IMR-90 (cell line): ENCODE data around the gene RAPGEF1. TPM values are rescaled to one million over a fixed set of nuclear protein-coding genes. Genes with fewer than 3 reads are reported as not detected.

Source experiments
- ATAC-seq: fragments of 200-7000 bp; cut with Tn5 transposase; 2 replicates; pipeline ENCODE4 v1.9.1; 2020; ENCODE audit warnings: low read depth, mild to moderate bottlenecking, moderate library complexity
- BruUV-seq: library from RNA; stranded (reverse); fragments of 400-500 nt; replicated peaks from 2 replicates; lab custom pipeline; 2021; lab: Mats Ljungman, UMichigan
- CTCF ChIA-PET: fragments of 300-600 bp; formaldehyde crosslinking; extraction: SDS; loops from one replicate; lab custom pipeline; 2021; ENCODE audit warnings: antibody characterized with exemption; lab: Yijun Ruan, JAX
- POLR2A ChIA-PET: fragments of 300-600 bp; sonication (Branson Sonifier 250); formaldehyde crosslinking; loops from one replicate; lab custom pipeline; 2022; ENCODE audit warnings: antibody characterized with exemption; ENCODE audit not compliant: unreplicated experiment; lab: Charles Lee
- DNase-seq: peaks from one replicate; pipeline ENCODE4 v3.0.0; 2013
- H2AFZ ChIP-seq: replicated peaks from 2 replicates; pipeline ENCODE3; 2013; ENCODE audit warnings: low read length, mild to moderate bottlenecking; ENCODE audit not compliant: poor library complexity
- H2AK5ac ChIP-seq: 2 replicates; pipeline ENCODE4 v1.6.1; 2013; ENCODE audit warnings: low read depth, low read length, inconsistent platforms
- H2AK9ac ChIP-seq: replicated peaks from 2 replicates; pipeline ENCODE3; 2013; ENCODE audit warnings: mild to moderate bottlenecking, low read depth, low read length, moderate library complexity; ENCODE audit not compliant: poor library complexity
- H2BK120ac ChIP-seq: 2 replicates; pipeline ENCODE4 v1.6.1; 2013; ENCODE audit warnings: low read depth, low read length, inconsistent platforms
- H2BK15ac ChIP-seq: 3 replicates; pipeline ENCODE4 v1.6.1; 2013; ENCODE audit warnings: low read depth, low read length, inconsistent platforms
- H2BK20ac ChIP-seq: 2 replicates; pipeline ENCODE4 v1.6.1; 2013; ENCODE audit warnings: low read depth, mild to moderate bottlenecking, inconsistent platforms, low read length, moderate library complexity
- H2BK5ac ChIP-seq: 2 replicates; pipeline ENCODE4 v1.6.1; 2013; ENCODE audit warnings: mild to moderate bottlenecking, low read depth, low read length, inconsistent platforms; ENCODE audit not compliant: poor library complexity, severe bottlenecking
- H3K14ac ChIP-seq: replicated peaks from 2 replicates; pipeline ENCODE4 v1.6.1; 2013; ENCODE audit warnings: low read depth, low read length, inconsistent platforms
- H3K18ac ChIP-seq: 2 replicates; pipeline ENCODE4 v1.6.1; 2013; ENCODE audit warnings: low read depth, low read length, control low read depth
- H3K23ac ChIP-seq: 2 replicates; pipeline ENCODE4 v1.6.1; 2013; ENCODE audit warnings: low read depth, low read length, inconsistent platforms
- H3K27ac ChIP-seq: 2 replicates; pipeline ENCODE4 v1.5.1; 2013; ENCODE audit warnings: mild to moderate bottlenecking, control low read depth, low read length; ENCODE audit not compliant: insufficient read depth
- H3K27me3 ChIP-seq: 2 replicates; pipeline ENCODE4 v1.6.1; 2013; ENCODE audit warnings: low read length; ENCODE audit not compliant: control insufficient read depth, insufficient read depth
- H3K36me3 ChIP-seq: 2 replicates; pipeline ENCODE4 v1.6.1; 2013; ENCODE audit warnings: low read length, mixed read lengths; ENCODE audit not compliant: control insufficient read depth, insufficient read depth
- H3K4ac ChIP-seq: 2 replicates; pipeline ENCODE4 v1.6.1; 2013; ENCODE audit warnings: low read depth, low read length, inconsistent platforms
- H3K4me1 ChIP-seq: 2 replicates; pipeline ENCODE4 v1.6.1; 2013; ENCODE audit warnings: low read length, mixed read lengths; ENCODE audit not compliant: control insufficient read depth, insufficient read depth
- H3K4me2 ChIP-seq: 2 replicates; pipeline ENCODE4 v1.6.1; 2013; ENCODE audit warnings: low read depth, mild to moderate bottlenecking, control low read depth, low read length, moderate library complexity
- H3K4me3 ChIP-seq: 2 replicates; pipeline ENCODE4 v1.5.1; 2013; ENCODE audit warnings: low read depth, mild to moderate bottlenecking, control low read depth, low read length, moderate library complexity; ENCODE audit not compliant: insufficient read depth
- H3K56ac ChIP-seq: 2 replicates; pipeline ENCODE4 v1.6.1; 2013; ENCODE audit warnings: low read length, inconsistent platforms; ENCODE audit not compliant: insufficient read depth; ENCODE audit errors: extremely low read depth
- H3K79me1 ChIP-seq, 2 experiments: 2 replicates each; pipeline ENCODE4 v1.6.1; 2013; ENCODE audit warnings: low read length in 2 of 2, inconsistent platforms in 1 of 2, low read depth in 1 of 2
- H3K9ac ChIP-seq: 2 replicates; pipeline ENCODE4 v1.6.1; 2013; ENCODE audit warnings: low read depth, low read length, control low read depth
- H3K9me1 ChIP-seq: 2 replicates; pipeline ENCODE4 v1.6.1; 2013; ENCODE audit warnings: low read length, inconsistent platforms; ENCODE audit not compliant: insufficient read depth
- H3K9me3 ChIP-seq: 2 replicates; pipeline ENCODE4 v1.6.1; 2013; ENCODE audit warnings: low read length; ENCODE audit not compliant: control insufficient read depth, insufficient read depth
- H4K20me1 ChIP-seq: 2 replicates; pipeline ENCODE4 v1.6.1; 2013; ENCODE audit warnings: low read length, inconsistent platforms; ENCODE audit not compliant: insufficient read depth
- H4K5ac ChIP-seq: 2 replicates; pipeline ENCODE4 v1.6.1; 2013; ENCODE audit warnings: mild to moderate bottlenecking, low read depth, low read length, control low read depth
- H4K8ac ChIP-seq, 2 experiments: 2 replicates each; pipeline ENCODE4 v1.6.1; 2013; ENCODE audit warnings: low read depth in 2 of 2, low read length in 2 of 2, control low read depth in 1 of 2, inconsistent platforms in 1 of 2
- H4K91ac ChIP-seq: 2 replicates; pipeline ENCODE4 v1.6.1; 2013; ENCODE audit warnings: low read depth, low read length, inconsistent platforms; ENCODE audit not compliant: insufficient read depth
- CTCF ChIP-seq: conservative IDR thresholded peaks from 2 replicates; pipeline ENCODE4 v1.5.1; 2012; ENCODE audit warnings: mild to moderate bottlenecking, low read depth, low read length, improper control_type of control experiment
- ELK1 ChIP-seq: fragments of 150-350 bp; IDR thresholded peaks from 2 replicates; pipeline ENCODE4 v1.6.1; 2016; ENCODE audit warnings: low read depth, mild to moderate bottlenecking, low read length, moderate library complexity, borderline replicate concordance
- FOS ChIP-seq: fragments of 150-350 bp; IDR thresholded peaks from 2 replicates; pipeline ENCODE4 v1.6.1; 2016; ENCODE audit warnings: low read depth, low read length
- MAFK ChIP-seq: IDR thresholded peaks from 2 replicates; pipeline ENCODE4 v1.6.1; 2012; ENCODE audit warnings: low read depth, low read length, improper control_type of control experiment
- MAZ ChIP-seq: IDR thresholded peaks from 2 replicates; pipeline ENCODE4 v1.6.1; 2012; ENCODE audit warnings: low read depth, mild to moderate bottlenecking, low read length, improper control_type of control experiment, moderate library complexity, borderline replicate concordance
- NFE2L2 ChIP-seq: fragments of 150-350 bp; IDR thresholded peaks from 2 replicates; pipeline ENCODE4 v1.6.1; 2016; ENCODE audit warnings: low read depth, mild to moderate bottlenecking, low read length
- POLR2A ChIP-seq: IDR thresholded peaks from 2 replicates; pipeline ENCODE4 v1.6.1; 2012; ENCODE audit warnings: mild to moderate bottlenecking, low read depth, low read length
- RAD21 ChIP-seq: IDR thresholded peaks from 2 replicates; pipeline ENCODE4 v1.6.1; 2012; ENCODE audit warnings: low read length, improper control_type of control experiment
- RCOR1 ChIP-seq: IDR thresholded peaks from 2 replicates; pipeline ENCODE4 v1.6.1; 2012; ENCODE audit warnings: mild to moderate bottlenecking, low read length, improper control_type of control experiment; ENCODE audit not compliant: insufficient replicate concordance
- RFX5 ChIP-seq: IDR thresholded peaks from 2 replicates; pipeline ENCODE4 v1.8.0; 2012; ENCODE audit warnings: low read depth, mild to moderate bottlenecking, low read length, moderate library complexity
- SMC3 ChIP-seq: fragments of 150-350 bp; IDR thresholded peaks from 2 replicates; pipeline ENCODE4 v1.6.1; 2016; ENCODE audit warnings: low read depth, mild to moderate bottlenecking, antibody characterized with exemption, low read length, moderate library complexity
- WGBS, 2 experiments: methylation state at CpG; one replicate each; pipeline versions ENCODE4 v1.1.5 to v1.1.7; 2013; ENCODE audit warnings: missing lambda C conversion rate in 2 of 2; ENCODE audit not compliant: insufficient read length in 1 of 2; ENCODE audit errors: extremely low coverage in 2 of 2; 5-methylcytosine and 5-hydroxymethylcytosine counted together
- dilution Hi-C: fragments of 300-500 bp; cut with HindIII; formaldehyde crosslinking; loops from one replicate; pipeline ENCODE4 v1.14.3; 2018; ENCODE audit warnings: low sequenced_read_pairs; ENCODE audit not compliant: unreplicated experiment
- in situ Hi-C: fragments of 300-500 bp; cut with MboI; formaldehyde crosslinking; loops from 3 replicates; pipeline ENCODE4 v1.14.3; 2019; ENCODE audit warnings: low sequenced_read_pairs, inconsistent platforms, mixed read lengths
- intact Hi-C: fragments of 100-400 bp; cut with micrococcal nuclease; formaldehyde crosslinking; loops from 2 replicates; pipeline ENCODE4 v1.10.0; 2022
- polyA plus RNA-seq, 3 experiments: library from polyadenylated mRNA; depleted of rRNA; stranded (reverse); fragments of >200 nt; gene quantifications; 2 replicates each; pipeline ENCODE4 v1.2.3, GENCODE V29; 2012; ENCODE audit warnings: low replicate concordance in 1 of 3
- total RNA-seq: library from RNA; depleted of rRNA; stranded (reverse); fragments of >200 nt; gene quantifications from 2 replicates; pipeline ENCODE4 v1.2.3, GENCODE V29; 2012
- TF ChIP-seq, protein P1 (sequence below): fragments of 150-350 bp; IDR thresholded peaks from 2 replicates; pipeline ENCODE4 v1.6.1; 2017; ENCODE audit warnings: mild to moderate bottlenecking, antibody characterized with exemption, low read length, low read depth

The RAPGEF1 gene
- total and polyA plus RNA-seq, 2 of the 4 experiments (the other 2 are of a cell fraction): 13.1 to 22.3 TPM

GRCh38 chr9:131695366-131695765 lies 44.5 kb downstream of the RAPGEF1 start:
- WGBS, 2 experiments: 100% methylated on average over 3 of the region's 5 CpGs; no CpG with 5 or more reads in 1 of the 2 experiments
- no peak overlapping the region for H3K4ac ChIP-seq

More at GRCh38 chr9:131695366-131695765, 44.5 kb downstream of the RAPGEF1 start:
- no peak for TF ChIP-seq CTCF
- TF ChIP-seq MAFK: no peak
- no peak for TF ChIP-seq POLR2A
- TF ChIP-seq NFE2L2: no peak
- TF ChIP-seq FOS: no peak
- no peak for TF ChIP-seq ELK1
- TF ChIP-seq RAD21: no peak
- TF ChIP-seq RFX5: no peak
- TF ChIP-seq RCOR1: no peak
- no peak for TF ChIP-seq MAZ
- no peak for TF ChIP-seq SMC3
- TF ChIP-seq, protein P1, sequence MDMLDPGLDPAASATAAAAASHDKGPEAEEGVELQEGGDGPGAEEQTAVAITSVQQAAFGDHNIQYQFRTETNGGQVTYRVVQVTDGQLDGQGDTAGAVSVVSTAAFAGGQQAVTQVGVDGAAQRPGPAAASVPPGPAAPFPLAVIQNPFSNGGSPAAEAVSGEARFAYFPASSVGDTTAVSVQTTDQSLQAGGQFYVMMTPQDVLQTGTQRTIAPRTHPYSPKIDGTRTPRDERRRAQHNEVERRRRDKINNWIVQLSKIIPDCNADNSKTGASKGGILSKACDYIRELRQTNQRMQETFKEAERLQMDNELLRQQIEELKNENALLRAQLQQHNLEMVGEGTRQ: no peak
- Histone ChIP-seq H4K20me1 (peaks cover 75% of the 10 kb centered on the region), H4K8ac (no peak overlapping the region), H3K18ac (no peak overlapping the region), H3K14ac (no peak overlapping the region), H3K36me3 (no peaks in the 10 kb centered on the region), H3K9me3 (no peaks in the 10 kb centered on the region), H3K4me2 (no peak overlapping the region), H3K56ac (no peak overlapping the region), H2AK5ac (no peak overlapping the region), H2AK9ac (no peak overlapping the region), H2AFZ (no peak overlapping the region), H3K9me1 (peaks cover 22% of the 10 kb centered on the region), H2BK20ac (no peak overlapping the region), H3K4me3 (no peak overlapping the region), H3K27me3 (no peaks in the 10 kb centered on the region), H4K5ac (no peak overlapping the region), H2BK15ac (no peak overlapping the region), H3K23ac (no peak overlapping the region), H3K4me1 (peaks cover 20% of the 10 kb centered on the region), H3K79me1 (peaks cover 52 to 71% of the 10 kb centered on the region in 2 experiments), H3K27ac (no peak overlapping the region), H2BK5ac (no peak overlapping the region), H3K9ac (no peak overlapping the region), H2BK120ac (no peak overlapping the region), H4K91ac (no peak overlapping the region)
- no peak for ATAC-seq
- in situ Hi-C loops (no loop called here), intact Hi-C loops (no loop called here), dilution Hi-C loops (no loop called here)
- CTCF ChIA-PET: interaction anchor here (0.6 kb wide), 1 partner anchor 95 kb away, joined by 6 read pairs; no protein-coding TSS in a partner anchor
- no TSS peak for BruUV-seq
- POLR2A ChIA-PET: no interaction called here
- DNase-seq: no peak
